Endothelial cell of umbilical vein (primary cell): ENCODE results near the gene COX10. TPM values are rescaled to one million over a fixed set of nuclear protein-coding genes. Genes with fewer than 3 reads are reported as not detected.

Experiments
- BruUV-seq: library from RNA; stranded (reverse); fragments of 400-500 nt; replicated peaks from 2 replicates; lab custom pipeline; 2021; lab: Mats Ljungman, UMichigan
- CTCF ChIA-PET: fragments of 300-600, 350-600 bp; sonication (Branson Sonifier 250); formaldehyde crosslinking; loops from one replicate; lab custom pipeline; 2021; ENCODE audit warnings: antibody characterized with exemption, inconsistent platforms; lab: Charles Lee
- POLR2A ChIA-PET: fragments of 300-600, 350-600 bp; sonication (Branson Sonifier 250); formaldehyde crosslinking; loops from one replicate; lab custom pipeline; 2021; ENCODE audit warnings: antibody characterized with exemption, inconsistent platforms; lab: Charles Lee
- DNase-seq: peaks from one replicate; pipeline ENCODE4 v3.0.0-alpha.2; 2011; ENCODE audit warnings: low read depth, low spot score
- FAIRE-seq: peaks from 2 replicates; lab custom pipeline; 2011; peaks lifted over from hg19 to GRCh38; lab: Jason Lieb, UNC
- H2AFZ ChIP-seq: 2 replicates; pipeline ENCODE4 v1.6.0; 2012; ENCODE audit warnings: low read depth, low read length, control low read depth, inconsistent platforms
- H3K27ac ChIP-seq: 2 replicates; pipeline ENCODE4 v1.5.1; 2011; ENCODE audit warnings: low read depth, mild to moderate bottlenecking, control low read depth, low read length, moderate library complexity; ENCODE audit not compliant: insufficient read depth
- H3K27me3 ChIP-seq, 2 experiments: 2 replicates each; pipeline versions ENCODE4 v1.6.0 to v1.6.1; 2011; ENCODE audit warnings: low read length in 2 of 2, mixed read lengths in 1 of 2; ENCODE audit not compliant: control insufficient read depth in 2 of 2, insufficient read depth in 2 of 2
- H3K36me3 ChIP-seq, 2 experiments: 2 replicates in 1 of 2; 3 replicates in 1 of 2; pipeline ENCODE4 v1.5.1; 2011; ENCODE audit warnings: low read length in 2 of 2, mild to moderate bottlenecking in 1 of 2, moderate library complexity in 1 of 2; ENCODE audit not compliant: control insufficient read depth in 2 of 2, insufficient read depth in 2 of 2; ENCODE audit errors: extremely low read depth in 1 of 2
- H3K4me1 ChIP-seq: 3 replicates; pipeline ENCODE4 v1.5.1; 2011; ENCODE audit warnings: mild to moderate bottlenecking, low read length; ENCODE audit not compliant: control insufficient read depth, insufficient read depth; ENCODE audit errors: extremely low read depth
- H3K4me2 ChIP-seq: 2 replicates; pipeline ENCODE4 v1.6.1; 2011; ENCODE audit warnings: low read length, control low read depth, mixed read lengths; ENCODE audit not compliant: insufficient read depth
- H3K4me3 ChIP-seq, 3 experiments: fragments of 200-600 bp in 1 of 3; sonication (generic), shearing (Covaris generic) in 1 of 3; replicated peaks in 1 of 3; 2 replicates each; pipeline ENCODE4 v1.5.1; 2011 to 2016; ENCODE audit warnings: control low read depth in 3 of 3, low read length in 3 of 3, mild to moderate bottlenecking in 2 of 3, inconsistent platforms in 1 of 3, low read depth in 1 of 3, moderate library complexity in 1 of 3; ENCODE audit not compliant: insufficient read depth in 1 of 3
- H3K79me2 ChIP-seq: 2 replicates; pipeline ENCODE4 v1.6.0; 2012; ENCODE audit warnings: low read length, inconsistent platforms; ENCODE audit not compliant: control insufficient read depth, insufficient read depth
- H3K9ac ChIP-seq: replicated peaks from 2 replicates; pipeline ENCODE3; 2011; ENCODE audit warnings: low read length, control low read depth; ENCODE audit not compliant: insufficient read depth; ENCODE audit errors: extremely low read depth
- H3K9me1 ChIP-seq: replicated peaks from 3 replicates; pipeline ENCODE4 v1.6.0; 2011; ENCODE audit warnings: mild to moderate bottlenecking, low read length; ENCODE audit not compliant: control insufficient read depth, insufficient read depth; ENCODE audit errors: extremely low read depth
- H3K9me3 ChIP-seq: replicated peaks from 2 replicates; pipeline ENCODE4 v1.5.1; 2012; ENCODE audit warnings: low read length, inconsistent platforms; ENCODE audit not compliant: control insufficient read depth, insufficient read depth
- H4K20me1 ChIP-seq: replicated peaks from 2 replicates; pipeline ENCODE3; 2011; ENCODE audit warnings: mild to moderate bottlenecking, low read length; ENCODE audit not compliant: control insufficient read depth, insufficient read depth; ENCODE audit errors: extremely low read depth
- CTCF ChIP-seq, 2 donors: IDR thresholded peaks; 1 replicate in 1 of 2; 2 replicates in 1 of 2; pipeline ENCODE4 v1.5.1; 2011; ENCODE audit warnings: low read length in 2 of 2, mild to moderate bottlenecking in 2 of 2, moderate library complexity in 2 of 2, control low read depth in 1 of 2, inconsistent platforms in 1 of 2, low read depth in 1 of 2; ENCODE audit not compliant: insufficient read depth in 1 of 2; ENCODE audit errors: extremely low read depth in 1 of 2
- EZH2 ChIP-seq: IDR thresholded peaks from 2 replicates; pipeline ENCODE4 v1.6.1; 2012; ENCODE audit warnings: borderline replicate concordance, low read depth, mild to moderate bottlenecking, moderate library complexity, low read length, inconsistent platforms; ENCODE audit not compliant: severe bottlenecking
- FOS ChIP-seq: IDR thresholded peaks from 2 replicates; pipeline ENCODE4 v1.6.1; 2011; ENCODE audit warnings: mild to moderate bottlenecking, low read length, moderate library complexity, borderline replicate concordance; ENCODE audit not compliant: insufficient read depth
- GATA2 ChIP-seq: IDR thresholded peaks from 2 replicates; pipeline ENCODE4 v1.7.0; 2011; ENCODE audit warnings: low read depth, mild to moderate bottlenecking, moderate library complexity, mixed read lengths, low read length; ENCODE audit not compliant: insufficient read length, insufficient read depth
- JUN ChIP-seq: IDR thresholded peaks from 2 replicates; pipeline ENCODE4 v1.6.1; 2011; ENCODE audit warnings: borderline replicate concordance, low read depth; ENCODE audit not compliant: insufficient read length, insufficient read depth
- MAX ChIP-seq: IDR thresholded peaks from 2 replicates; pipeline ENCODE4 v1.6.1; 2011; ENCODE audit not compliant: insufficient read depth, insufficient read length
- MYC ChIP-seq: IDR thresholded peaks from one replicate; pipeline ENCODE4 v1.6.1; 2011; ENCODE audit warnings: mild to moderate bottlenecking, low read depth, low read length
- POLR2A ChIP-seq: IDR thresholded peaks from 2 replicates; pipeline ENCODE4 v1.6.1; 2012; ENCODE audit warnings: low read depth, mild to moderate bottlenecking, control low read depth, low read length
- POLR2AphosphoS5 ChIP-seq: IDR thresholded peaks from 2 replicates; pipeline ENCODE4 v1.6.1; 2012; ENCODE audit warnings: low read depth, mild to moderate bottlenecking, control low read depth, low read length, moderate library complexity; ENCODE audit not compliant: insufficient read depth
- dilution Hi-C: fragments of 300-500 bp; cut with MboI; formaldehyde crosslinking; loops from one replicate; pipeline ENCODE4 v1.15.0; 2019; ENCODE audit warnings: low sequenced_read_pairs; ENCODE audit not compliant: extremely low pct_ligation_motif_present
- intact Hi-C: fragments of 100-400 bp; cut with micrococcal nuclease; formaldehyde crosslinking; loops from one replicate; pipeline ENCODE4 v1.10.0; 2022
- polyA plus RNA-seq, 4 experiments: library from polyadenylated mRNA; depleted of rRNA in 3 of 4; stranded (reverse) in 3 of 4; unstranded in 1 of 4; fragments of >200 nt; gene quantifications; 2 replicates each; pipeline versions ENCODE4 v1.2.1 to v1.2.3, GENCODE V29; 2011 to 2012; ENCODE audit warnings: missing spikeins in 1 of 4
- total RNA-seq: library from RNA; stranded (reverse); gene quantifications from 2 replicates; pipeline ENCODE4 v1.2.3, GENCODE V29; 2021

The COX10 gene
- total and polyA plus RNA-seq, 2 donors (not counting 3 experiments of a cell fraction or from before 2014, with no cell fraction given): 9.8 to 12.1 TPM

- Histone ChIP-seq H3K9ac (no peak overlapping the region), H3K27ac (no peak overlapping the region), H3K4me3 (no peak overlapping the region), H3K9me3 (no peaks in the 10 kb centered on the region), H3K27me3 (no peaks in the 10 kb centered on the region), H2AFZ (no peak overlapping the region), H3K36me3 (no peaks in the 10 kb centered on the region), H3K9me1 (no peaks in the 10 kb centered on the region), H3K4me1 (peaks cover 7% of the 10 kb centered on the region), H4K20me1 (no peaks in the 10 kb centered on the region), H3K79me2 (no peaks in the 10 kb centered on the region), H3K4me2 (no peak overlapping the region)
- CTCF ChIA-PET: no interaction called here
- intact Hi-C loops: no loop called here
- dilution Hi-C loops: no loop called here
- BruUV-seq: no TSS peak
- TF ChIP-seq MYC: no peak
- no peak for TF ChIP-seq POLR2AphosphoS5
- TF ChIP-seq FOS: no peak
- no peak for TF ChIP-seq MAX
- TF ChIP-seq EZH2: no peak
- TF ChIP-seq CTCF (IDR thresholded peaks at IDR 0.05; ENCODE audit: extremely low read depth in 1 of 2, insufficient read depth in 1 of 2, low read depth in 1 of 2, low read length in 2 of 2): no peak
- no peak for TF ChIP-seq JUN
- no peak for TF ChIP-seq GATA2
- no peak for TF ChIP-seq POLR2A
- no peak for FAIRE-seq
- POLR2A ChIA-PET: no interaction called here
- DNase-seq: no peak
Measured at GRCh38 chr17:14204546-14204945, 135.2 kb downstream of the COX10 start.
